ENCODE measurements around the gene CBX8. TPM values are rescaled to one million over a fixed set of nuclear protein-coding genes. Genes with fewer than 3 reads are reported as not detected.

Gene CBX8
- total RNA-seq, 2 donors from 2014 or later: 4.7 to 4.8 TPM

GRCh38 chr17:79832218-79833109 is 35.6 kb upstream of the CBX8 start:
- intact Hi-C loops (cut with DNase I): no loop called here
- Histone ChIP-seq H3K4me3 (peak overlapping the region in 1 of 2 donors; percentile 11), H3K27me3 (replicated peaks; ENCODE audit: insufficient read depth) (no peaks in the 10 kb centered on the region), H3K27ac (peak overlapping the region; percentile 80 to 88), H3K4me1 (replicated peaks) (peaks cover 38% of the 10 kb centered on the region), H3K36me3 (peaks cover 0 to 10% of the 10 kb centered on the region in 2 donors), H3K9me3 (no peaks in the 10 kb centered on the region)
- WGBS: 36% methylated on average over 59 of the region's 72 CpGs
- TF ChIP-seq CTCF (IDR thresholded peaks at IDR 0.05): no peak
- TF ChIP-seq POLR2A (IDR thresholded peaks at IDR 0.05): no peak
- TF ChIP-seq POLR2AphosphoS5 (IDR thresholded peaks at IDR 0.05): no peak
- no peak for DNase-seq (ENCODE audit: low spot score)

GRCh38 chr17:79831265-79832217 is 34.7 kb upstream of the CBX8 start:
- Histone ChIP-seq H3K36me3 (peaks cover 0 to 10% of the 10 kb centered on the region in 2 donors), H3K4me1 (replicated peaks) (peaks cover 38% of the 10 kb centered on the region), H3K9me3 (no peaks in the 10 kb centered on the region), H3K27ac (peak overlapping the region; percentile 80 to 88), H3K4me3 (peak overlapping the region in 1 of 2 donors; percentile 11), H3K27me3 (replicated peaks; ENCODE audit: insufficient read depth) (no peaks in the 10 kb centered on the region)
- peak; percentile 73 for DNase-seq (ENCODE audit: low spot score)
- intact Hi-C loops (cut with DNase I): no loop called here
- TF ChIP-seq POLR2A (IDR thresholded peaks at IDR 0.05): no peak
- peak in 1 of 4 experiments; percentile 6 for TF ChIP-seq CTCF (IDR thresholded peaks at IDR 0.05)
- peak; percentile 49 for TF ChIP-seq POLR2AphosphoS5 (IDR thresholded peaks at IDR 0.05)
- WGBS: 39% methylated on average over 33 of the region's 33 CpGs

GRCh38 chr17:79830763-79831264 is 33.9 kb upstream of the CBX8 start:
- WGBS: 100% methylated on average over 8 of the region's 8 CpGs
- Histone ChIP-seq H3K4me1 (replicated peaks) (peaks cover 38% of the 10 kb centered on the region), H3K36me3 (peaks cover 0 to 10% of the 10 kb centered on the region in 2 donors), H3K4me3 (no peak overlapping the region), H3K9me3 (no peaks in the 10 kb centered on the region), H3K27me3 (replicated peaks; ENCODE audit: insufficient read depth) (no peaks in the 10 kb centered on the region), H3K27ac (peak overlapping the region; percentile 80 to 88)
- TF ChIP-seq POLR2A (IDR thresholded peaks at IDR 0.05) (no peak), POLR2AphosphoS5 (IDR thresholded peaks at IDR 0.05) (no peak), CTCF (IDR thresholded peaks at IDR 0.05) (no peak)
- intact Hi-C loops (cut with DNase I): no loop called here
- no peak for DNase-seq (ENCODE audit: low spot score)

- Histone ChIP-seq H3K36me3 (peaks cover 0 to 10% of the 10 kb centered on the region in 2 donors), H3K4me1 (replicated peaks) (peaks cover 38% of the 10 kb centered on the region), H3K4me3 (no peak overlapping the region), H3K9me3 (no peaks in the 10 kb centered on the region), H3K27me3 (replicated peaks; ENCODE audit: insufficient read depth) (no peaks in the 10 kb centered on the region), H3K27ac (peak overlapping the region in 1 of 2 donors; percentile 88)
- no peak for DNase-seq (ENCODE audit: low spot score)
- intact Hi-C loops (cut with DNase I): no loop called here
- 80% methylated on average over 8 of the region's 8 CpGs for WGBS
- no peak for TF ChIP-seq CTCF (IDR thresholded peaks at IDR 0.05)
- no peak for TF ChIP-seq POLR2AphosphoS5 (IDR thresholded peaks at IDR 0.05)
- no peak for TF ChIP-seq POLR2A (IDR thresholded peaks at IDR 0.05)
Observed at GRCh38 chr17:79830303-79830702, 33.4 kb upstream of the CBX8 start.

All from prostate gland (tissue), 2 donors.